ENCODE measurements around the gene H2BW2.

The H2BW2 gene

GRCh38 chrX:104084534-104085277 lies 45.0 kb downstream of the H2BW2 start:
- no peak for DNase-seq (ENCODE audit: low spot score)
- no peak for TF ChIP-seq CTCF (IDR thresholded peaks at IDR 0.05; ENCODE audit: extremely low read depth, insufficient read depth, missing control alignments)
- in situ Hi-C loops (cut with MboI; ENCODE audit: low pct_unique_long_range_greater_than_20kb, low sequenced_read_pairs, unreplicated experiment) = no loop called here

DNA sequence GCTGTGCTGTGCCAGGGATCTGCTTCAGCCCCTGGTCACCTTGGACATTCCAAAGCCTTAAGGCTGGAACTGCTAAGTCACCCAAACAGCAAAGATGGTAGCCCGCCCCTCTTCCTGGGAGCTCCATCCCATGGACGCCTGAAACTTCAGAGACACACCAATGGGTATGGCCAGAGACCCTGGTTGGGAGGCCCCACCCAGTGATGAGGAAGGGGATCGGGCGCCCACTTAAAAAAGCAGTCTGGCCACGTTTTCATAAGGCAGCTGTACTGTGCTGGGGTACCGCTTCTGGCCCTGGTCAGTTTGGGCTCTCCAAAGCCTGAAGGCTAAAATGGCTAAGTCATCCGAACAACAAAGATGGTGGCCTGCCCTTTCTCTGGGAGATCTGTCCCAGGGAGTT lies 45.7 kb downstream of the H2BW2 start:
- no peak for DNase-seq (ENCODE audit: low spot score)
- no peak for TF ChIP-seq CTCF (IDR thresholded peaks at IDR 0.05; ENCODE audit: extremely low read depth, insufficient read depth, missing control alignments)
- in situ Hi-C loops (cut with MboI; ENCODE audit: low pct_unique_long_range_greater_than_20kb, low sequenced_read_pairs, unreplicated experiment) = no loop called here

GRCh38 chrX:104085919-104086318 lies 46.2 kb downstream of the H2BW2 start:
- no peak for DNase-seq (ENCODE audit: low spot score)
- in situ Hi-C loops (cut with MboI; ENCODE audit: low pct_unique_long_range_greater_than_20kb, low sequenced_read_pairs, unreplicated experiment) = no loop called here
- no peak for TF ChIP-seq CTCF (IDR thresholded peaks at IDR 0.05; ENCODE audit: extremely low read depth, insufficient read depth, missing control alignments)
